ENCODE results near the gene LRRC3.
A peak's percentile ranks its signal among the peaks of the same experiment; 100 is the strongest.

Gene LRRC3

DNA sequence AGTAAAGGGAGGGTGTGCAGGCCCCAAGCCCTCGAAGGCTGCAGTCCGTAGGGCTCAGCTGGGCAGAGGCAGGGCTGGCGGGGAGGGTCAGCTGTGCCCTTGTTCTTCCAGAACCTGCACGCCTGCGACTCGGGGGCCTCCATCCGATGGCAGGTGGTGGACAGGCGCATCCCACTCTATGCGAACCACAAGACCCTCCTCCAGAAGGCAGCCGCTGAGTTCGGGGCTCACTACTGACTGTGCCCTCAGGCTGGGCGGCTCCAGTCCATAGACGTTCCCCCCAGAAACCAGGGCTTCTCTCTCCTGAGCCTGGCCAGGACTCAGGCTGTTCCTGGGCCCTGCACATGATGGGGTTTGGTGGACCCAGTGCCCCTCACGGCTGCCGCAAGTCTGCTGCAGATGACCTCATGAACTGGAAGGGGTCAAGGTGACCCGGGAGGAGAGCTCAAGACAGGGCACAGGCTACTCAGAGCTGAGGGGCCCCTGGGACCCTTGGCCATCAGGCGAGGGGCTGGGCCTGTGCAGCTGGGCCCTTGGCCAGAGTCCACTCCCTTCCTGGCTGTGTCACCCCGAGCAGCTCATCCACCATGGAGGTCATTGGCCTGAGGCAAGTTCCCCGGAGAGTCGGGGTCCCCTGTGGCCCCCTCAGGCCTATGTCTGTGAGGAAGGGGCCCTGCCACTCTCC, 13.6 kb upstream of the LRRC3 start:
- H3K4me3 ChIP-seq (ENCODE audit: low read length), result no peak overlapping the region
- TF ChIP-seq, protein P1, sequence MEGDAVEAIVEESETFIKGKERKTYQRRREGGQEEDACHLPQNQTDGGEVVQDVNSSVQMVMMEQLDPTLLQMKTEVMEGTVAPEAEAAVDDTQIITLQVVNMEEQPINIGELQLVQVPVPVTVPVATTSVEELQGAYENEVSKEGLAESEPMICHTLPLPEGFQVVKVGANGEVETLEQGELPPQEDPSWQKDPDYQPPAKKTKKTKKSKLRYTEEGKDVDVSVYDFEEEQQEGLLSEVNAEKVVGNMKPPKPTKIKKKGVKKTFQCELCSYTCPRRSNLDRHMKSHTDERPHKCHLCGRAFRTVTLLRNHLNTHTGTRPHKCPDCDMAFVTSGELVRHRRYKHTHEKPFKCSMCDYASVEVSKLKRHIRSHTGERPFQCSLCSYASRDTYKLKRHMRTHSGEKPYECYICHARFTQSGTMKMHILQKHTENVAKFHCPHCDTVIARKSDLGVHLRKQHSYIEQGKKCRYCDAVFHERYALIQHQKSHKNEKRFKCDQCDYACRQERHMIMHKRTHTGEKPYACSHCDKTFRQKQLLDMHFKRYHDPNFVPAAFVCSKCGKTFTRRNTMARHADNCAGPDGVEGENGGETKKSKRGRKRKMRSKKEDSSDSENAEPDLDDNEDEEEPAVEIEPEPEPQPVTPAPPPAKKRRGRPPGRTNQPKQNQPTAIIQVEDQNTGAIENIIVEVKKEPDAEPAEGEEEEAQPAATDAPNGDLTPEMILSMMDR (conservative IDR thresholded peaks at IDR 0.05; ENCODE audit: low read length), result no peak
- DNase-seq (ENCODE audit: low read depth), result no peak

DNA sequence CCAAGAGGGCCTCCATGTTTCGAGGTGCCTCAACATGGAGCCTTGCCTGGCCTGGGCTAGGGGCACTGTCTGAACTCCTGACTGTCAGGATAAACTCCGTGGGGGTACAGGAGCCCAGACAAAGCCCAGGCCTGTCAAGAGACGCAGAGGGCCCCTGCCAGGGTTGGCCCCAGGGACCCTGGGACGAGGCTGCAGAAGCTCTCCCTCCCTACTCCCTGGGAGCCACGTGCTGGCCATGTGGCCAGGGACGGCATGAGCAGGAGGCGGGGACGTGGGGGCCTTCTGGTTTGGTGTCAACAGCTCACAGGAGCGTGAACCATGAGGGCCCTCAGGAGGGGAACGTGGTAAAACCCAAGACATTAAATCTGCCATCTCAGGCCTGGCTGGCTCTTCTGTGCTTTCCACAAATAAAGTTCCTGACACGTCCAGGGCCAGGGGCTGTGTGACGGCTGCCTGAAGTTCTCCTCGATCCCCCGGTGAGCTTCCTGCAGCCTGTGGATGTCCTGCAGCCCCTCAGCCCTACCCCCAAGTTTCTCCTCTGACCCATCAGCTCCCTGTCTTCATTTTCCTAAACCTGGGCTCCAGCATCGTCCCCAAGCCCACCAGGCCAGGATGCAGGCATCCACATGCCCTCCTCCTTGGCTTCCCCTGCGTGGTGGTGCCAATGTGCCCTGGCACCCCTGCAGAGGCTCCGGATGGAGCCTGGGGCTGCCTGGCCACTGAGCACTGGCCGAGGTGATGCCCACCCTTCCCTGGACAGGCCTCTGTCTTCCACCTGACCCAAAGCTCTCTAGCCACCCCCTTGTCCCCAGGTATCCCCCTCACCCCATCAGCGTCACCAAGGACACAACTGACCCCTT, 12.8 kb upstream of the LRRC3 start:
- TF ChIP-seq, protein P1 (conservative IDR thresholded peaks at IDR 0.05; ENCODE audit: low read length), result no peak
- H3K4me3 ChIP-seq (ENCODE audit: low read length), result no peak overlapping the region
- DNase-seq (ENCODE audit: low read depth), result no peak

DNA sequence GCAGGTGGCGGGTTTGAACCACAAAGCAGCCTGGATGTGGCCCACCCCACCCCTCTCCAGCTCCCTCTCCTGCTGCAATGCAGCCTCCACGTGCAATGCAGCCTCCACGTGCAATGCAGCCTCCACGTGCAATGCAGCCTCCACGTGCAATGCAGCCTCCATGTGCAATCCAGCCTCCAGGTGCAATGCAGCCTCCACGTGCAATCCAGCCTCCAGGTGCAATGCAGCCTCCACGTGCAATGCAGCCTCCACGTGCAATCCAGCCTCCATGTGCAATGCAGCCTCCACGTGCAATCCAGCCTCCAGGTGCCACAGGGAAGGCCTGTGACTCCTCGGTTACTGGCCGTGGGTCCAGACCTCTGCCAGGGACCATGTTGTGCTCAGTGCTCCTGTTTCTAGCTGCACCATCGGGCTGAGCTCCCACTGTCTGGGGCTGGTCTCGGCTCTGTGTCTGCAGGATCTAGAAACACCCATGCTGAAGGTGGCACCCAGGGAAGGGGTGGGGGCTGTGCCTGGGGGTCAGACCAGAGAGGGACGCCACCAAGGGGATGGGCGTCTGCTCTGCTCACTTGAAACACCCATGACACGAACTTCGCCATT, 11.9 kb upstream of the LRRC3 start:
- H3K4me3 ChIP-seq (ENCODE audit: low read length), result no peak overlapping the region
- TF ChIP-seq, protein P1 (conservative IDR thresholded peaks at IDR 0.05; ENCODE audit: low read length), result no peak
- DNase-seq (ENCODE audit: low read depth), result no peak

DNA sequence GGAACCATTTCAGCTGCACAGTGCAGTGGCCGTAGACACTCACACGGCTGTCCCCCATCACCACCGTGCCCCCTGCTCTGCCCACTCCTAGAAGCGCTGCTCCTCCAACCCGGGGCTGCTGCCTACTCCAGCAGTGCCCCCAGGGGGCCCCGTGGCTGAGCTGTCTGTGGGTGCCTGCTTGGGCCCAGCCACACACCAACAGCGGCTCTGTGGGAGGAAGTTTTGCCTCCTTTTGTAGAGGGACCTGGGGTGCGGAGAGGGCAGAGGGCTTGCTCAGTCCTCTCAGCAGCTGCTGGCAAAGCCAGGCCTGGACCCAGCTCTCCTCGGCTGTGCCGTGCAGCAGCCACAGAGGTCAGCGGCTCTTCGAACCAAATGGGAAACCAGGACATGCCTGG, 11.4 kb upstream of the LRRC3 start:
- TF ChIP-seq, protein P1 (conservative IDR thresholded peaks at IDR 0.05; ENCODE audit: low read length), result no peak

DNA sequence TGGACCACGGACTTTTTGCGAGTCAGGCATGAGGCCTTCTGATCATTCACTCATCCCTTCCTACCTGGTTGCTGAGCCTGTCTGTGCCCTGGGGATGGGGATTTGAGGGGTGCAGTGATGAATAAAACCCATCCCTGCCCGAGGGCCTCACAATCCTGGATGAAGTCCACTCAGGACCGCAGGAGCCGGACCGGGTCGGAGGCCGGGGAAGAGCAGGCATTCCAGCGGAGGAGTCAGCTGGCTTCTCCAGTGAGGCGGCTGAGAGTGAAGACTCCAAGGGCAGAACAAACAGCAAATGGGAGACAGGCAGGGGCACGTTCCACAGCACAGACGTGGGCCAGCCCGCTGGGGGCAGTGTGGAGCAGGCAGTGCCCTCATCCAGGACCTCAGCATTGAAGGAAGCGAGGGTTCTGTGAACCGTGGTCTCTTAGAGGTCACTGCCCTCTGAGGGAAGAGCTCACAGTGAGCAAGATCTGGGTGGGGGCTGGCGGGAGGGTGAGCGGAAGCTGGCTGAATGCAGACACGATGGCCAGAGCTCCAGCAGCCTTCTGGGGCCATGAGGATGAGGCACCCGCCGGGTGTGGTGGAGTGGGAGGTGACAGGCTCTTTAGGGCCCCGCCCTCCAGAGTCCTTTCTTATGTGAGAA, 10.9 kb upstream of the LRRC3 start:
- DNase-seq (ENCODE audit: low read depth), result no peak
- no peak overlapping the region for H3K4me3 ChIP-seq (ENCODE audit: low read length)
- TF ChIP-seq, protein P1 (conservative IDR thresholded peaks at IDR 0.05; ENCODE audit: low read length), result 0 out of 2 replicates have a peak, but pooled peaks have one; percentile 5

More for the DNA sequence above, 11.4 kb upstream of the LRRC3 start:
- H3K4me3 ChIP-seq (ENCODE audit: low read length), result no peak overlapping the region
- DNase-seq (ENCODE audit: low read depth), result no peak

DNA sequence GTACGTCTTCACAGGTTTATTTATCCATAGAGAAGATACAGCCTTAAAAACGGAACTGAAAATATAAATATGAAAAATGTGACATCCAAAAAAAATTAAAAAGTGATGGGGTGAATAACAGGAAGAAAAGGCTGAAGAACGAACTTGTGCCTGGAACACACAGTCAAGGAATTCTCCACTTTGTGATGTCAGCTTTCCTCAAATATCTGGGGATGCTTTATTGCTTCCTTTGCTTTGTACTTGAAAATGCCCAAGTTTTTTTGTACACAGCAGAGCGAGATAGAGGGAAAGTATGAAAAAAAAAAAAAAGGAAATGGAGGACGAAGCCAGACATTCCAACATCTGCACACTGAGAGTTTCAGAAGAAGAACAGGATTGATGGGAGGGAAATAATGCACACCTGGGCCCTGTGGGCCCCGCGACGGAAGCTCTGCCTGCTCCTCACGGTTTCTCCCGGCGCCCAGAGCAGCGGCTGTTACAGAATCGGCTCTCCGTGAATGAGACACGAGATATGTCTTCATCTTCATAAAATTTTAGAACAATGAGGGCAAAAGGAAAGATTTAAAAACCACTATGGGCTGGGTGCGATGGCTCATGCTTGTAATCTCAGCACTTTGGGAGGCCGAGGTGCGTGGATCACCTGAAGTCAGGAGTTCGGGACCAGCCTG, 10.0 kb upstream of the LRRC3 start:
- H3K4me3 ChIP-seq (ENCODE audit: low read length), result no peak overlapping the region
- DNase-seq (ENCODE audit: low read depth), result no peak
- TF ChIP-seq, protein P1 (conservative IDR thresholded peaks at IDR 0.05; ENCODE audit: low read length), result no peak

All from AG10803 (cell line).